Esophagus muscularis mucosa (tissue), 4 donors: Measurements from ENCODE around the gene GNA15. TPM values are rescaled to one million over a fixed set of nuclear protein-coding genes. Genes with fewer than 3 reads are reported as not detected.

Source experiments
- DNase-seq: peaks from one replicate; pipeline ENCODE4 v3.0.0-alpha.2; 2017; ENCODE audit errors: extremely low spot score
- H3K27ac ChIP-seq, 4 donors: fragments of 200-600 bp; sonication (generic); replicated peaks in 1 of 4; 1 replicate in 3 of 4; 2 replicates in 1 of 4; pipeline ENCODE4 v1.5.1; 2016 to 2019; ENCODE audit warnings: mild to moderate bottlenecking in 1 of 4
- H3K27me3 ChIP-seq, 4 donors: fragments of 200-600 bp; sonication (generic); one replicate each; pipeline versions ENCODE4 v1.5.1 to v1.6.0; 2016 to 2019
- H3K36me3 ChIP-seq, 4 donors: fragments of 200-600 bp; sonication (generic); one replicate each; pipeline ENCODE4 v1.5.1; 2016 to 2019
- H3K4me1 ChIP-seq, 4 donors: fragments of 200-600 bp; sonication (generic); one replicate each; pipeline ENCODE4 v1.5.1; 2016 to 2019
- H3K4me3 ChIP-seq, 4 donors: fragments of 200-600 bp; sonication (generic); 1 replicate in 2 of 4; 2 replicates in 2 of 4; pipeline ENCODE4 v1.5.1; 2016 to 2019; ENCODE audit warnings: mild to moderate bottlenecking in 4 of 4, moderate library complexity in 1 of 4
- H3K9me3 ChIP-seq, 4 donors: fragments of 200-600 bp; sonication (generic); 1 replicate in 3 of 4; 2 replicates in 1 of 4; pipeline ENCODE4 v1.5.1; 2016 to 2019
- EP300 ChIP-seq: sonication (generic); formaldehyde crosslinking; IDR thresholded peaks from one replicate; pipeline ENCODE4 v1.6.1; 2017; ENCODE audit warnings: antibody characterized with exemption
- POLR2A ChIP-seq: fragments of 450-650 bp; IDR thresholded peaks from one replicate; pipeline ENCODE4 v1.6.1; 2017; ENCODE audit warnings: antibody characterized with exemption, moderate library complexity, mild to moderate bottlenecking, low read depth
- POLR2AphosphoS5 ChIP-seq, 2 donors: sonication (generic); formaldehyde crosslinking; IDR thresholded peaks; one replicate each; pipeline ENCODE4 v1.6.1; 2017; ENCODE audit warnings: antibody characterized with exemption in 2 of 2
- WGBS: methylation state at CpG from one replicate; pipeline ENCODE4 v1.1.5; 2018; 5-methylcytosine and 5-hydroxymethylcytosine counted together
- intact Hi-C: fragments of 100-400 bp; cut with DNase I; formaldehyde crosslinking; loops from one replicate; pipeline ENCODE4 v1.15.1; 2023
- total RNA-seq, 4 donors: library from RNA; depleted of rRNA; stranded (reverse); fragments of >200 nt; gene quantifications; one replicate each; pipeline versions ENCODE4 v1.1.0 to v1.2.1, GENCODE V29; 2016
- TF ChIP-seq, protein P1 (sequence below), 3 experiments: fragments of 200-600 bp in 2 of 3; fragments of 450-650 bp in 1 of 3; sonication (generic) in 2 of 3; IDR thresholded peaks; one replicate each; pipeline ENCODE4 v1.5.1; 2017 to 2019; ENCODE audit warnings: antibody characterized with exemption in 3 of 3, mild to moderate bottlenecking in 2 of 3, moderate library complexity in 1 of 3

Gene GNA15
- total RNA-seq, 4 donors from 2014 or later, result 4.3 to 13.8 (median 5.3) TPM

DNA sequence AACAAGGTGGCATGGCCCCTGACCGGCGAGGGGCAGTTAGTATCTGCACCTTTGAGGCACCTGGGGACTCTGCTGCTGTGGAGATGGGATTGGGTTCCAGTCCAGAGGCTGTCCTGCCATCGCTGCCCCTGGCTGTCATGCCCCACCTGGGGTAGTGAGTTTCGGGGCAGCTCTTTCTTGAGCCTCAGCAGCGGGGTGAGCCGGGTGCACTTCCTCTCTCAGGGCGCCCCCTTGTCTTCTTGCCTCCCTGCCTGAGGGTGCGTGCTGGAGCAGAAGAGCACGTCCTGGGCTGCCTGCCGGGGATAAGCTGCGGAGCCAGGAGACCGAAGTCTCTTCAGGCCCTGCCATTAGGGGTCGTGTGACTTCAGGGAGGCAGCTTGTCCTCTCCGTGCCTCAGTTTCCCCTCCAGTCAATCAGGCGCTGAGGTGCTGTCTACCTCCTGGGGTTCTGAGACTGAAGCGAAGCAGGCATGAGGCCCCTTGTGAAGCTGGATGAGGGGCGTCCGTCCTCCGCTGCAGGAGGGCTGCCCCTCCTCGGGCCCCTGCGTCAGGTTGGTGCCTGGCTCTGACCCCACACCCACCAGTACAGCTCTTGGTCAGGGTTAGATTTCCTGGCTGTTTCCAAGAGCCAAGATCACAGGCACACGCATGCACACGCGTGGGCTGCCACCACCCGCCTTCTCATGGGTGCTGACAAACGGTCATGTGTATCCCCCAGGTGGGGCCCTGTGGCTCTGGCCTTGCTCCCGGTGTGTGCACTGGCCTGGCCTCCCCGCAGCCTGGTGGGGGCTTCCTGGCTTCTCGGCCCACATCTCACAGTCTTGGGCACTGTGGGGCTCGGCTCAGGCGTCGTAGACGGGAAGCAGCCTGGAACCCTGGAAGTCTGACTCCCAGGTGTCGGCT lies 33.3 kb upstream of the GNA15 start:
- no peaks in the 10 kb centered on the region for H3K9me3 ChIP-seq
- H3K4me3 ChIP-seq, result no peak overlapping the region
- no peaks in the 10 kb centered on the region for H3K27me3 ChIP-seq
- WGBS, result 85% methylated on average over 23 of the region's 34 CpGs
- no peak for DNase-seq
- H3K4me1 ChIP-seq, result peaks cover 86 to 100% (median 100%) of the 10 kb centered on the region in 4 donors
- TF ChIP-seq EP300, result no peak
- TF ChIP-seq, protein P1, sequence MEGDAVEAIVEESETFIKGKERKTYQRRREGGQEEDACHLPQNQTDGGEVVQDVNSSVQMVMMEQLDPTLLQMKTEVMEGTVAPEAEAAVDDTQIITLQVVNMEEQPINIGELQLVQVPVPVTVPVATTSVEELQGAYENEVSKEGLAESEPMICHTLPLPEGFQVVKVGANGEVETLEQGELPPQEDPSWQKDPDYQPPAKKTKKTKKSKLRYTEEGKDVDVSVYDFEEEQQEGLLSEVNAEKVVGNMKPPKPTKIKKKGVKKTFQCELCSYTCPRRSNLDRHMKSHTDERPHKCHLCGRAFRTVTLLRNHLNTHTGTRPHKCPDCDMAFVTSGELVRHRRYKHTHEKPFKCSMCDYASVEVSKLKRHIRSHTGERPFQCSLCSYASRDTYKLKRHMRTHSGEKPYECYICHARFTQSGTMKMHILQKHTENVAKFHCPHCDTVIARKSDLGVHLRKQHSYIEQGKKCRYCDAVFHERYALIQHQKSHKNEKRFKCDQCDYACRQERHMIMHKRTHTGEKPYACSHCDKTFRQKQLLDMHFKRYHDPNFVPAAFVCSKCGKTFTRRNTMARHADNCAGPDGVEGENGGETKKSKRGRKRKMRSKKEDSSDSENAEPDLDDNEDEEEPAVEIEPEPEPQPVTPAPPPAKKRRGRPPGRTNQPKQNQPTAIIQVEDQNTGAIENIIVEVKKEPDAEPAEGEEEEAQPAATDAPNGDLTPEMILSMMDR (IDR thresholded peaks at IDR 0.05), result no peak
- no peak for TF ChIP-seq POLR2AphosphoS5 (IDR thresholded peaks at IDR 0.05)
- no peak for TF ChIP-seq POLR2A
- intact Hi-C loops, result no loop called here
- H3K27ac ChIP-seq, result peak overlapping the region in 1 of 4 donors; percentile 43
- no peaks in the 10 kb centered on the region for H3K36me3 ChIP-seq

DNA sequence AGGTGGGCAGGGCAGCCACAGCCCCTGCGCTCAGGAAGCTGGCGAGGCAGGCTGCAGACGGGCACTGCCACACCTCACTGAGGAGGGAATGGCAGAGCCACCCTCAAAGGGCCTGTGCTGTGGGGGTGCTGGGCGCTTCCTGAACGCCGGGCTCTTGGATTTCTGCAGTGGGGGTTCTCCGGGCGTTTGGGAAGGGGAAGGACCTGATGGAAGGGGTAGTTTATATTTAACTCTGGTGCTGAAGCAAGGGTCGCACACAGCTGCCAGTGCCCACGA lies 31.2 kb upstream of the GNA15 start:
- Histone ChIP-seq H3K4me1 (peaks cover 78 to 100% (median 95%) of the 10 kb centered on the region in 4 donors), H3K4me3 (no peak overlapping the region), H3K27me3 (no peaks in the 10 kb centered on the region), H3K36me3 (no peaks in the 10 kb centered on the region), H3K27ac (peak overlapping the region; percentile 59 to 72 (median 64)), H3K9me3 (no peaks in the 10 kb centered on the region)
- intact Hi-C loops, result no loop called here
- no CpG with 5 or more reads among the region's 10 CpGs for WGBS
- DNase-seq, result no peak
- TF ChIP-seq POLR2A (no peak), POLR2AphosphoS5 (IDR thresholded peaks at IDR 0.05) (no peak), EP300 (no peak)
- TF ChIP-seq, protein P1 (IDR thresholded peaks at IDR 0.05), result no peak

DNA sequence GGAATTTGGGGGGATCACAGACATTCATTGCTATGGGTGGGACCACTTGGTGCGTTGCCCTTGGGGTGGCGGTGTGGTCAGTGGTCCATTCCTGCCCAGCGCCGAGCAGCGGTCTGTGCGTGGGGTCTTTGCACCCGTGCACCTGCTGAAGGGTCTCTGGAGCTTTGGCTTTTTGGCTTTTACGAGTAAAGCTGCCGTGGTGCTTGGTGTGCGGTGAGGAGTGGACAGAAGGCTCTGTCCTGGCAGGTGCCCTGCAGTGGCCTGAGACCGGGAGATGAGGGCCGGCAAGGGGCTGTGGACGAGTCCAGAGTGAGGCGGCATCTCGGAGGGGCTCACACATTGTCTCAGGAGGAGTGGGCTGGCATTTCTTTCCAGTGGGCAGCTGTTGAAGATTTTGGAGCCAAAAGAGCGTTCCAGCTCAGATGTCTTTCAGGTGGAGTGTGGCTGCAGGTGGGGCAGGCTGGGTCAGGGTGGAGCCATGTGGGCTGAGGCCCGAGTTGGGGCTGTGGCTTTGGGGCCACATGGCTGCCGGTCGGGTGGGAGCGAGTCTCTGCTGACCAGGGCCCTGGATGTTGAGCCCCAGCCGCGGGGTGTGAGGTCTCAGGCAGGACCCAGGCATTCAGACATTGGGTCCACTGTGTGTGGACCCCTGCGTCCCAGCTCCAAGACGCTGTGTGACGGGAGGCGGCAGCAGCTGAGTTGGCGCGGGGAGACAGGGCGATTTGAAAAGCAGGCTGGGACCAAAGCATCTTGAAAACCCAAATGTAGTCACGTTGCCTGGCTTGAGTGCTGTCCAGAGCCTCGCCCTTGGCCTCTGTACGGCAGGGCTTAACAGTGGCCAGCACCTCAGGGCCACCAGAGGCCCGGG lies 30.0 kb upstream of the GNA15 start:
- H3K4me3 ChIP-seq, result no peak overlapping the region
- no peaks in the 10 kb centered on the region for H3K9me3 ChIP-seq
- WGBS, result 83% methylated on average over 15 of the region's 33 CpGs
- peaks cover 0 to 12% (median 8%) of the 10 kb centered on the region in 4 donors for H3K36me3 ChIP-seq
- H3K4me1 ChIP-seq, result peaks cover 66 to 89% (median 82%) of the 10 kb centered on the region in 4 donors
- H3K27me3 ChIP-seq, result no peaks in the 10 kb centered on the region
- TF ChIP-seq, protein P1 (IDR thresholded peaks at IDR 0.05), result no peak
- TF ChIP-seq POLR2A, result no peak
- TF ChIP-seq POLR2AphosphoS5 (IDR thresholded peaks at IDR 0.05), result no peak
- no peak for TF ChIP-seq EP300
- DNase-seq, result no peak
- intact Hi-C loops, result loop anchor here (5.0 kb wide), 2 partner anchors 34 to 144 kb away; no protein-coding TSS in a partner anchor
- peak overlapping the region in 2 of 4 donors; percentile 6 to 19 for H3K27ac ChIP-seq

DNA sequence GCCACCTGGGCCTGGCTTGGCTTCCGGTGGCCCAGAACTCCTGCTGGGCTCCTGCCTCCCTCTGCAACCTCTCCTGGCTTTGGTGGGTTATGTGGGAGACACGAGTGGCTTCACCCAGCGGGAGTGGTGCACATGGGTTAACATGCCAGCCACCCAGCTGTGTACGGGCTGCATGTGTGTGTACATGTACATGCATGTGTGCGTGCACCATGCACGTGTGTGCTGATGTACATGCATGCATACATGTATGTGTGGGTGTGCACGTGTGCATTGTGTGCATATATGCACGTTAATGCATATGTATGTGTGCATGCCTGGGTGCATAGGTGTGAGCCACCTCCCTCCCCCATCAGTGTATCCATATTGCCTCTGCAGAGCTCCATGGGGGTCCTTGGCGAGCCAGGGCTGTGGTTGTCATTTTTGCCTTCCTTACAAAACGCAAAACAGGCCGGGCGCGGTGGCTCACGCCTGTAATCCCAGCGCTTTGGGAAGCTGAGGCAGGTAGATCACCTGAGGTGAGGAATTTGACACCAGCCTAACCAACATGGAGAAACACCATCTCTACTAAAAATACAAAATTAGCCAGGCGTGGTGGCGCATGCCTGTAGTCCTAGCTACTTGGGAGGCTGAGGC lies 29.2 kb upstream of the GNA15 start:
- H3K27me3 ChIP-seq, result no peaks in the 10 kb centered on the region
- TF ChIP-seq, protein P1 (IDR thresholded peaks at IDR 0.05), result no peak
- TF ChIP-seq POLR2A (no peak), POLR2AphosphoS5 (IDR thresholded peaks at IDR 0.05) (no peak), EP300 (no peak)
- no peak overlapping the region for H3K4me3 ChIP-seq
- peaks cover 0 to 19% (median 11%) of the 10 kb centered on the region in 4 donors for H3K36me3 ChIP-seq
- peak overlapping the region in 1 of 4 donors; percentile 19 for H3K27ac ChIP-seq
- intact Hi-C loops, result loop anchor here (5.0 kb wide), 2 partner anchors 34 to 144 kb away; no protein-coding TSS in a partner anchor
- H3K4me1 ChIP-seq, result peaks cover 58 to 81% (median 75%) of the 10 kb centered on the region in 4 donors
- no peaks in the 10 kb centered on the region for H3K9me3 ChIP-seq
- 92% methylated on average over 14 of the region's 17 CpGs for WGBS
- no peak for DNase-seq
